22Rv1 (cell line): ENCODE data around the gene DCP1B.

Source experiments
- H3K27ac ChIP-seq: fragments of 450-650 bp; 2 replicates; pipeline ENCODE4 v1.5.1; 2017
- CTCF ChIP-seq: fragments of 450-650 bp; IDR thresholded peaks from 2 replicates; pipeline ENCODE4 v1.5.1; 2017; ENCODE audit warnings: mild to moderate bottlenecking
- ZFX ChIP-seq: fragments of 450-650 bp; IDR thresholded peaks from 2 replicates; pipeline ENCODE4 v1.6.1; 2017; ENCODE audit warnings: antibody characterized with exemption, borderline replicate concordance

Gene DCP1B

DNA sequence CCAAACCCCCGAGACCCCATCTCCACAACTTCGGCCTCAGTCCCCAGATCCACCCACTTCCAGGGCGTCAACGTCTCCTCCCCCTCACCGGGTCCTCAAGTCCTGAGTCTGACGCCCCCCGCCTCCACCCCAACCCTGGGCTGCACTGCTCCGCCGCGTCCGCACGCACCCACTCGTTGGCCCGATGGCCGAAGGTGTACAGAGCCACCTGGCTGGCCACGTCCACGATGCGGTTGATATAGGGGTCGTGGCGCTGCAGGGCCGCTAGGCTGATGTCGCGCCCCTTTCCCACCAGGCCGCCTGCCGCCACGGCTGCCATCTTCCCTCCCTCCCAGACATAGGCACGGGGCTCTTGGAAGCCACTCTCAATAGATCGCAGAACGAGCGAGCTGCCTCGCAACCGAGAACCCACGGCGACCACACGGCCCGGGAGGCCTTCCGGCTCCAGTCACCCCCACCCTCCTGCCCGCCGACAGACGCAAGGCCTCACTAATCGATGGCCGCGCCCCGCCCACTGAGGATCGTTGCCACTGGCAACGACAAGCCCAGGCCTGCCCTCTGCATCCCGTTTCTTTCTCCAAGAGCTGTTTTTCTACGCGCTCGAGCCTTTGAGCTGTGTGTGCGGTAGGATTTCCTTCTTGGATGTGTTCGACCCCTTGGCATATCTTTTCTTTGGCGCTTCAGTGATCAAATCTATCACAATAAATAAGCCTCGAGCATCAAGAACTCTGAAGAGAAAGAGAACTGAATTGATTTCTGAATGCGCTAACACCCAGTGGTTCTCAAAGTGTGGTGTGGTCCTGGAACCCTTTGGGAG lies at the start of gene DCP1B:
Gene DCP1B (minus strand): TSS at position 345 of the 817 bp plus-strand sequence. CDS start 26 bp downstream, at position 319.
- TF ChIP-seq CTCF = no peak
- TF ChIP-seq ZFX = no peak
- H3K27ac ChIP-seq = peak within 1 kb of the TSS; percentile 70

- TF ChIP-seq ZFX (no peak), CTCF (no peak)
- no peak overlapping the region for H3K27ac ChIP-seq
These were observed 49.4 kb upstream of the DCP1B start for GRCh38 chr12:2053691-2054090.

DNA sequence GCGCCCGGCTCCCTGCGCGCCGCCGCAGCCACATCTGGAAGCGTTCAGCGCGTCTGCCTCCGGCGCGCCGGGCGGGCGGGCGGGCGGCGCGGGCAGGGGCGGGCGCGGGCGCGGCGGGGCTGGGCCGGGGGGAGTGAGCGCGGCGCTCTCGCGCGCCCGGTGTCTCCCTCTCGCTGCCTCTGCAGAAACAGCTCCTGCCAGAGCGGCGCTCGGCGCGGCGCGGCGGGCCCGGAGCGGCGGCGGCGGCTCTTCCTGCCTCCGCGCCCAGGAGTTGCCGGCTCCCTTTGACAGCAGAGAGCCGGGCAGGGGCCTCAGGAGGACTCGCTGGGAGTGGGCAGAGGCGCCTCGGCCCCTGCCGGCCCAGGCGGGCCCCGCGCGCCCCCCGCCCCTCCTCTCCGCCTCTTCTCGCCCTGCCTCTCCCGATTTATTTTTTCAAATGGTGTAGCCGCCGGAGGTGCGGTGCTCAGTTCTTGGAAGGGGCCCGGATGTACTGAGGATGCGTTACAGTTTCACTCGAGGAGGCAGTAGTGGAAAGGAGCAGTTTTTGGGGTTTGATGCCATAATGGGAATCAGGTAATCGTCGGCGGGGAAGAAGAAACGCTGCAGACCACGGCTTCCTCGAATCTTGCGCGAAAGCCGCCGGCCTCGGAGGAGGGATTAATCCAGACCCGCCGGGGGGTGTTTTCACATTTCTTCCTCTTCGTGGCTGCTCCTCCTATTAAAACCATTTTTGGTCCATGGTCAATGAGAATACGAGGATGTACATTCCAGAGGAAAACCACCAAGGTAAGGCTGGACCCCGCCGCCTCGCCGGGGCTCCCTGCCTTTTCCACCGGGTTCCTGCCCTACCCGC lies 48.8 kb upstream of the DCP1B start, which contains the start of gene CACNA1C:
Gene CACNA1C (plus strand): TSS at position 162 of the 853 bp plus-strand sequence. CDS start 576 bp downstream, at position 738.
- no peak within 1 kb of the TSS for H3K27ac ChIP-seq
- TF ChIP-seq CTCF (peak; percentile 59), ZFX (no peak)

DNA sequence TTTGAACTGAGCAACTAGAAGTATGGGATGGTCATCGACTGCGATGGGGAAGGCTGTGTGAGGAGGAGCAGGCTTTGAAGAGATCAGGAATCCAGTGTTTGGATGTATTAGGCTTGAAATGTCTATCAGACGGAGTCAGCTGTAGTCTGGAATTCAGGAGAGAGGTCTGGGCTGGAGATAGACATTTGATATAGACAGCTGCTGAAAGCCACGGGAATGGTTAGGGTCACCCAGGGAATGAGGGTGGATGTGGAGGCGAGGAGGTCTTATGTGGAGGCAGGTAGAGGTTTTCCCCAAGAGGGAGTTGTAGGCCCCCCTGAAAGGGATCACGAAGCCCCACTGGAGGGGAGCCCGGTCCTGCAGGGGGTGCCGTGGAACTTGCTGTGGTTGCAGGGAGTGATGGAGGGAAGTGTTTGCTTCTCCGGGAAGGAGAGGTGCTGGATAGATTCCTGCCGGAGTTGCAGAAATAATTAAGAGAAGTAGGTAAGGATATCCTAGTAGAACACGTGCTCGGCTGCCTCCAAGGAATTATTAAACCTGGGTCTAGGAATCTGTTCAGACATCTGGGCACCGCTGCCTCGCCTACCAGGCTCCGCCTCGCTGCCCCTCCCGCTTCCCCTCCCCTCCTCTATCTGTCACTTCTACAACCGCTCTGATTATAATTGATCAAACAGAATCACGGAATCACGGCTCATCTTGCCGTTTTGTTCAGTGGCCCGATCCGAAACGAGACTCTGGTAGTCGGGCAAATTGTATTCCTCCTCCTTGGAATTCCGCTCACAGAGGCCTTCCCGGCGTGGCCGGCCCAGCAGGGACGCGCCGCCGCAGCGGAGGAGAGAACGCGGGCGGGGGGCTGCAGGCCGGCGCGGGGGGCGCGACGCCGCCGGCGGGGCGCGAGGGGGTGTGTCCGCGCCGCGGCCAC lies 47.7 kb upstream of the DCP1B start:
- TF ChIP-seq CTCF = no peak
- no peak for TF ChIP-seq ZFX
- no peak overlapping the region for H3K27ac ChIP-seq

DNA sequence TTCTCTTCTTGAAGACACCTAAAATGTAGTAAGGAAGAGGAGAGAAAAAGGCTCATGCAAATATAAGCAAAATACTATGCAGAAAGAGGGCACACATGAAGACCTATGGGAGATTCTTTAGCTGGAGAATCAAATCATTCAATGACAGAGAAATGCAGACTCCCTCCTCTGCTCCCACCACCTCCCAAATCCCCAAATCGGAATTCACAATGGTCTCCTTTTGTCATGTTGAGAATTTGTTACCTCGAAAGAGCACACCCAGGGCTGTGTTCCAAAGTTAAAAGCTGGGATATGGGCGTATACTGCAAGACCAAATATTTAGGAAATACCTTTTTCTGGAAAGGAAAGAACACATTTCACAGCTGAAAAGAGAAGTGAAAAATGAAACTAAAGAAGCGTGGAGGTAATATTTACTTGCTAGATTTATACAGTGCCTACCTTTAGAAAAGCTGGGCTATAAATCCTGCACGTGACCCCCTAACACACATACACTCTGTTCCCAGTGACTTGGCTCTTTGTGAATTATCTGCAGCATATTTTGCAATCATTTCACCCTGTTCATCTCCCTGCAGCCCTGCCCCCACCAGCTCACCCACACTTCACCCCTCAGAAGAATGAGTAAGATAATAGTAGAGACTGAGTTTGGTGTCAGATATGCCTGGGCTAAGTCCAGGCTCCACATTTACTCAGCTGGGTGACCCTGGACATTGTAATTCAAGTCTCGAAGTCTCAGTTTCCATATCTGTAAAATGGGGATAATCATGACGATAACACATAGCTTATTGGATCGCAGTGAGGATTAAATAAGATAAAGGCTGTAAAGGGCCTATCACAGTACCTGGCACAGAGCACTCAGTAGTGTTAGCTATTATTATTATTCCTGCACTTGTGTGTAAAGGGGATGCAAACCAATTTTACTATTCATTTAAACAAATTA lies 45.6 kb upstream of the DCP1B start:
- TF ChIP-seq CTCF (no peak), ZFX (no peak)

GRCh38 chr12:2047752-2048151 lies 43.5 kb upstream of the DCP1B start:
- no peak overlapping the region for H3K27ac ChIP-seq
- no peak for TF ChIP-seq CTCF
- TF ChIP-seq ZFX = no peak

More for the DNA sequence above, 45.6 kb upstream of the DCP1B start:
- no peak overlapping the region for H3K27ac ChIP-seq
